Common myeloid progenitor, CD34-positive (primary cell): ENCODE data around the gene TRIM9.

Experiments used
- CTCF ChIA-PET: fragments of 350-600 bp; sonication (Branson Sonifier 250); formaldehyde crosslinking; loops from one replicate; lab custom pipeline; 2021; ENCODE audit warnings: antibody characterized with exemption; lab: Charles Lee
- POLR2A ChIA-PET: fragments of 350-600 bp; sonication (Branson Sonifier 250); formaldehyde crosslinking; loops from one replicate; lab custom pipeline; 2021; ENCODE audit warnings: antibody characterized with exemption; lab: Charles Lee
- DNase-seq, 3 donors: peaks; one replicate each; pipeline versions ENCODE4 v3.0.0 to v3.0.0-alpha.2; 2013
- H3K27ac ChIP-seq, 2 experiments: 1 replicate in 1 of 2; 2 replicates in 1 of 2; pipeline ENCODE4 v1.7.0; 2013; ENCODE audit warnings: inconsistent platforms in 2 of 2, low read length in 2 of 2, mild to moderate bottlenecking in 2 of 2, low read depth in 1 of 2, moderate library complexity in 1 of 2; ENCODE audit not compliant: severe bottlenecking in 2 of 2, insufficient read depth in 1 of 2, poor library complexity in 1 of 2
- H3K27me3 ChIP-seq, 5 experiments: replicated peaks in 2 of 5; 1 replicate in 3 of 5; 2 replicates in 2 of 5; pipeline versions ENCODE4 v1.6.1 to v1.7.0; 2013; ENCODE audit warnings: low read length in 4 of 5, mild to moderate bottlenecking in 2 of 5, moderate library complexity in 2 of 5, inconsistent platforms in 1 of 5; ENCODE audit not compliant: insufficient read depth in 5 of 5, control insufficient read depth in 4 of 5
- H3K36me3 ChIP-seq, 4 experiments: 1 replicate in 2 of 4; 2 replicates in 2 of 4; pipeline versions ENCODE4 v1.6.1 to v1.7.0; 2013; ENCODE audit warnings: low read length in 3 of 4, control low read depth in 1 of 4, mild to moderate bottlenecking in 1 of 4; ENCODE audit not compliant: control insufficient read depth in 4 of 4, insufficient read depth in 4 of 4
- H3K4me1 ChIP-seq, 4 experiments: 1 replicate in 3 of 4; 2 replicates in 1 of 4; pipeline versions ENCODE4 v1.6.1 to v1.7.1; 2013; ENCODE audit warnings: low read length in 3 of 4, mild to moderate bottlenecking in 3 of 4, control low read depth in 1 of 4, inconsistent platforms in 1 of 4, moderate library complexity in 1 of 4; ENCODE audit not compliant: control insufficient read depth in 4 of 4, insufficient read depth in 4 of 4; ENCODE audit errors: control extremely low read depth in 1 of 4
- H3K4me3 ChIP-seq, 7 experiments: 1 replicate in 4 of 7; 2 replicates in 3 of 7; pipeline versions ENCODE4 v1.5.1 to v1.7.0; 2013; ENCODE audit warnings: mild to moderate bottlenecking in 7 of 7, low read length in 6 of 7, moderate library complexity in 6 of 7, inconsistent platforms in 2 of 7, low read depth in 2 of 7, control low read depth in 1 of 7; ENCODE audit not compliant: insufficient read depth in 4 of 7, control insufficient read depth in 1 of 7; ENCODE audit errors: extremely low read depth in 1 of 7
- H3K9me3 ChIP-seq, 5 experiments: 1 replicate in 4 of 5; 2 replicates in 1 of 5; pipeline versions ENCODE4 v1.6.1 to v1.7.1; 2013; ENCODE audit warnings: low read length in 4 of 5, mild to moderate bottlenecking in 2 of 5, inconsistent platforms in 1 of 5, low read depth in 1 of 5, moderate library complexity in 1 of 5; ENCODE audit not compliant: control insufficient read depth in 4 of 5, insufficient read depth in 2 of 5; ENCODE audit errors: control extremely low read depth in 1 of 5
- WGBS: methylation state at CpG from one replicate; pipeline ENCODE4 v1.1.5; 2013; ENCODE audit not compliant: insufficient coverage; 5-methylcytosine and 5-hydroxymethylcytosine counted together

TRIM9 gene

GRCh38 chr14:51044961-51045360 is 49.9 kb downstream of the TRIM9 start:
- WGBS = 100% methylated on average over 3 of the region's 3 CpGs
- no peaks in the 10 kb centered on the region for H3K9me3 ChIP-seq
- DNase-seq = no peak
- no peak overlapping the region for H3K4me3 ChIP-seq
- no peaks in the 10 kb centered on the region for H3K36me3 ChIP-seq
- POLR2A ChIA-PET = interaction anchor here (0.6 kb wide), 1 partner anchor 42 kb away, joined by 3 read pairs; no protein-coding TSS in a partner anchor
- CTCF ChIA-PET = no interaction called here
- no peak overlapping the region for H3K27ac ChIP-seq
- no peaks in the 10 kb centered on the region for H3K4me1 ChIP-seq
- no peaks in the 10 kb centered on the region for H3K27me3 ChIP-seq

GRCh38 chr14:51041883-51042282 is 53.0 kb downstream of the TRIM9 start:
- CTCF ChIA-PET = no interaction called here
- Histone ChIP-seq H3K4me3 (no peak overlapping the region), H3K27ac (no peak overlapping the region), H3K4me1 (peaks cover 0 to 3% (median 0%) of the 10 kb centered on the region in 4 experiments), H3K36me3 (no peaks in the 10 kb centered on the region), H3K9me3 (no peaks in the 10 kb centered on the region), H3K27me3 (no peaks in the 10 kb centered on the region)
- no peak for DNase-seq
- POLR2A ChIA-PET = no interaction called here
- 72% methylated on average over 4 of the region's 5 CpGs for WGBS

- Histone ChIP-seq H3K27me3 (no peaks in the 10 kb centered on the region), H3K27ac (no peak overlapping the region), H3K4me3 (no peak overlapping the region), H3K4me1 (peaks cover 0 to 3% (median 0%) of the 10 kb centered on the region in 4 experiments), H3K9me3 (no peaks in the 10 kb centered on the region), H3K36me3 (no peaks in the 10 kb centered on the region)
- no peak for DNase-seq
- POLR2A ChIA-PET = no interaction called here
- 86% methylated on average over 1 of the region's 5 CpGs for WGBS
- CTCF ChIA-PET = no interaction called here
Measured at GRCh38 chr14:51041108-51041531, 53.8 kb downstream of the TRIM9 start.

- POLR2A ChIA-PET = no interaction called here
- WGBS = 33% methylated on average over 1 of the region's 7 CpGs
- peak; percentile 20 to 80 (median 75) for DNase-seq
- Histone ChIP-seq H3K27me3 (no peaks in the 10 kb centered on the region), H3K36me3 (no peaks in the 10 kb centered on the region), H3K27ac (no peak overlapping the region), H3K4me3 (peak overlapping the region in 1 of 7 experiments; percentile 9), H3K4me1 (peaks cover 0 to 3% (median 0%) of the 10 kb centered on the region in 4 experiments), H3K9me3 (peaks cover 0 to 8% (median 0%) of the 10 kb centered on the region in 5 experiments)
- CTCF ChIA-PET = no interaction called here
Measured at GRCh38 chr14:51039252-51039651, 55.7 kb downstream of the TRIM9 start.

- Histone ChIP-seq H3K27me3 (no peaks in the 10 kb centered on the region), H3K27ac (no peak overlapping the region), H3K9me3 (peaks cover 0 to 8% (median 1%) of the 10 kb centered on the region in 5 experiments), H3K36me3 (no peaks in the 10 kb centered on the region), H3K4me1 (peaks cover 0 to 3% (median 0%) of the 10 kb centered on the region in 4 experiments), H3K4me3 (no peak overlapping the region)
- 88% methylated on average over 8 of the region's 9 CpGs for WGBS
- ChIA-PET CTCF (no interaction called here), POLR2A (no interaction called here)
- no peak for DNase-seq
Measured at GRCh38 chr14:51035611-51036192, 59.2 kb downstream of the TRIM9 start.

- 86% methylated on average over 12 of the region's 16 CpGs for WGBS
Measured at GRCh38 chr14:51028851-51029754, 65.8 kb downstream of the TRIM9 start.

GRCh38 chr14:51028361-51028760 is 66.5 kb downstream of the TRIM9 start:
- 73% methylated on average over 4 of the region's 4 CpGs for WGBS
- H3K4me3 ChIP-seq = no peak overlapping the region
- ChIA-PET CTCF (no interaction called here), POLR2A (no interaction called here)
- peaks cover 0 to 1% (median 0%) of the 10 kb centered on the region in 5 experiments for H3K9me3 ChIP-seq
- H3K27ac ChIP-seq = no peak overlapping the region
- no peaks in the 10 kb centered on the region for H3K27me3 ChIP-seq
- H3K4me1 ChIP-seq = peaks cover 0 to 7% (median 0%) of the 10 kb centered on the region in 4 experiments
- DNase-seq = no peak
- H3K36me3 ChIP-seq = no peaks in the 10 kb centered on the region

More at GRCh38 chr14:51028851-51029754, 65.8 kb downstream of the TRIM9 start:
- CTCF ChIA-PET = no interaction called here
- Histone ChIP-seq H3K36me3 (no peaks in the 10 kb centered on the region), H3K9me3 (peaks cover 0 to 1% (median 0%) of the 10 kb centered on the region in 5 experiments), H3K4me1 (peaks cover 0 to 7% (median 0%) of the 10 kb centered on the region in 4 experiments), H3K27me3 (no peaks in the 10 kb centered on the region), H3K4me3 (no peak overlapping the region), H3K27ac (no peak overlapping the region)
- POLR2A ChIA-PET = no interaction called here
- no peak for DNase-seq
